GM04503 (cell line): ENCODE measurements around the gene WLS.

Experiments
- DNase-seq: peaks from one replicate; pipeline ENCODE4 v3.0.0-alpha.2; 2012; ENCODE audit warnings: low read depth

WLS gene

DNA sequence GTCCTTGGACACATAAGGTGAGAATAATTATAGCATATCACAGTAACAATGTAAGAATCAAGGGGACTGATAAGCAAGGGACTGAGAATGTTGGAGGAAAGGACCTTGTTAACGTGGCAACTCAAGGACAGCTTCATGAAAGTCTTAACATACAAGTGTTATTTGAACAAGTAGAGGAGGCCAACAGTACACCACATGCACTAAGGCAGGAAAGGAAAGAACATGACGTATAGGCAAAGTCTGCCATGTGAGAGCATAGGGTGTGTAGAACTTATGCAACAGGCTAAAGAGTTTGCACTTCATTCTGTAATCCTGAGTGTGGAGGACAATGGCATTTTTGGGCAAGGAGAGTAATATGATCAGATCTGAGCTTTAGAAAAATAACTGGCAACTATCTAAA is 148.6 kb downstream of the WLS start:
- DNase-seq: no peak

DNA sequence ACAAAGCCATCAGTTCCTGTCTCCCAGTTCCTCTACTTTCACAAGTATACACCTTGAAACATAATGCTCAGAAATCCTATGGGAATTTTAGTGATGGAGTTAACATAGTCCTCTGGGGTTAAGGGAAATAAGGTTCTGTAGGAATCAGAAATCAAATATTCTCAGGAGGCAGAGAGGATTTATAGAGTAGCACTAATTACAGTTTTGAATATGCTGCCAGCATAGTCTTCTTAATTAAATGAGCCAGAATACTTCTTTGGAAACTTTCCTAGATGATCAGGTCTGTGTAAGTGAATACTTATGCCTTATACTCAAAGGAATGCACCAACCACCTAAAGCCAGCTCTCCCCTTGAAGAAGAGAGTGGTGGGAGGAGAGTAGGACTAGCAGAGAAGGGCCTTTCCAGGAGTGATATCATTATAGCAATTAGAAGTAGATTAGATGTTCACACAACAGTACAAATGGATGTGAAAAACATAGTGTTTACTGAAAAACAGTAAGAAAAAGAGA is 150.5 kb downstream of the WLS start:
- no peak for DNase-seq

- no peak for DNase-seq
Measured at GRCh38 chr1:68078647-68079046, 153.7 kb downstream of the WLS start.
